HepG2 (cell line): ENCODE measurements around the gene ARAP1. TPM values are rescaled to one million over a fixed set of nuclear protein-coding genes. Genes with fewer than 3 reads are reported as not detected.

Source experiments
- CBFB ChIP-seq: sonication (generic); formaldehyde crosslinking; IDR thresholded peaks from 2 replicates; pipeline ENCODE4 v1.4.0; 2020; ENCODE audit warnings: missing genetic modification reagents
- ELF3 ChIP-seq: IDR thresholded peaks from 2 replicates; pipeline ENCODE4 v1.6.1; 2016; ENCODE audit warnings: missing genetic modification reagents, missing compliant biosample characterization
- ESRRA ChIP-seq: sonication (generic); formaldehyde crosslinking; IDR thresholded peaks from 2 replicates; pipeline ENCODE4 v1.5.1; 2020; ENCODE audit warnings: mild to moderate bottlenecking, low read depth, missing genetic modification reagents
- HES4 ChIP-seq: sonication (generic); formaldehyde crosslinking; IDR thresholded peaks from 2 replicates; pipeline ENCODE4 v1.9.0; 2021; ENCODE audit warnings: mild to moderate bottlenecking, missing genetic modification reagents, borderline replicate concordance
- HOXA3 ChIP-seq: sonication (generic); formaldehyde crosslinking; IDR thresholded peaks from 2 replicates; pipeline ENCODE4 v1.5.0; 2020; ENCODE audit warnings: missing genetic modification reagents
- MAX ChIP-seq: IDR thresholded peaks from 2 replicates; pipeline ENCODE4 v1.6.1; 2012; ENCODE audit warnings: inconsistent platforms
- MIXL1 ChIP-seq: IDR thresholded peaks from 2 replicates; pipeline ENCODE4 v1.6.1; 2016
- NR0B2 ChIP-seq: sonication (generic); formaldehyde crosslinking; IDR thresholded peaks from 2 replicates; pipeline ENCODE4 v1.4.0; 2020; ENCODE audit warnings: mild to moderate bottlenecking, missing genetic modification reagents
- PHB2 ChIP-seq: fragments of 450-650 bp; IDR thresholded peaks from 2 replicates; pipeline ENCODE4 v1.6.1; 2018; ENCODE audit not compliant: partially characterized antibody
- SOX13 ChIP-seq, 3 experiments: fragments of 450-650 bp in 1 of 3; sonication (generic) in 1 of 3; formaldehyde crosslinking in 1 of 3; IDR thresholded peaks in 2 of 3; conservative IDR thresholded peaks in 1 of 3; 2 replicates each; pipeline versions ENCODE4 v1.5.0 to v1.6.1; 2016 to 2020; ENCODE audit warnings: antibody characterized with exemption in 1 of 3, mild to moderate bottlenecking in 1 of 3, missing compliant biosample characterization in 1 of 3, missing genetic modification reagents in 1 of 3, moderate library complexity in 1 of 3
- SP1 ChIP-seq, 2 experiments: fragments of 450-650 bp in 1 of 2; sonication (generic) in 1 of 2; formaldehyde crosslinking in 1 of 2; IDR thresholded peaks; 2 replicates each; pipeline versions ENCODE4 v1.4.0 to v1.6.1; 2016 to 2020; ENCODE audit warnings: missing genetic modification reagents in 1 of 2
- ZBTB2 ChIP-seq: sonication (generic); formaldehyde crosslinking; IDR thresholded peaks from 2 replicates; pipeline ENCODE4 v1.8.0; 2022; ENCODE audit warnings: low read depth, missing genetic modification reagents
- ZBTB3 ChIP-seq: sonication (generic); formaldehyde crosslinking; IDR thresholded peaks from 2 replicates; pipeline ENCODE4 v1.4.0; 2020; ENCODE audit warnings: low read depth, mild to moderate bottlenecking, moderate library complexity, missing genetic modification reagents, borderline replicate concordance
- ZNF235 ChIP-seq: sonication (generic); formaldehyde crosslinking; IDR thresholded peaks from 2 replicates; pipeline ENCODE4 v1.8.1; 2023; ENCODE audit warnings: mild to moderate bottlenecking, missing genetic modification reagents, borderline replicate concordance
- ZNF75D ChIP-seq: sonication (generic); formaldehyde crosslinking; IDR thresholded peaks from 2 replicates; pipeline ENCODE4 v1.8.1; 2023; ENCODE audit warnings: missing genetic modification reagents, mild to moderate bottlenecking, borderline replicate concordance
- polyA plus RNA-seq, 8 experiments: library from polyadenylated mRNA; depleted of rRNA in 3 of 8; stranded (reverse) in 7 of 8; unstranded in 1 of 8; fragments of >200 nt; fragmentation: Illumina TruSeq in 4 of 8; extraction: Trizol in 4 of 8; gene quantifications; 2 replicates each; pipeline versions ENCODE4 v1.2.1 to v1.2.3, GENCODE V29; 2011 to 2016; ENCODE audit warnings: low read depth in 4 of 8, missing spikeins in 1 of 8, mixed read lengths in 1 of 8; ENCODE audit not compliant: insufficient read depth in 1 of 8
- total RNA-seq, 5 experiments: library from RNA; depleted of rRNA; stranded (reverse); fragments of >200 nt; fragmentation: Illumina TruSeq; extraction: Trizol; gene quantifications; 2 replicates each; pipeline ENCODE4 v1.2.3, GENCODE V29; 2016; ENCODE audit warnings: low read depth in 1 of 5
- TF ChIP-seq, protein P1 (sequence below): sonication (generic); formaldehyde crosslinking; IDR thresholded peaks from 2 replicates; pipeline ENCODE4 v1.4.0; 2020; ENCODE audit warnings: missing genetic modification reagents
- TF ChIP-seq, protein P2 (sequence below): sonication (generic); formaldehyde crosslinking; IDR thresholded peaks from 2 replicates; pipeline ENCODE4 v1.5.0; 2020; ENCODE audit warnings: mild to moderate bottlenecking, missing genetic modification reagents, moderate library complexity
- TF ChIP-seq, protein P3 (sequence below): sonication (generic); formaldehyde crosslinking; IDR thresholded peaks from 2 replicates; pipeline ENCODE4 v1.5.0; 2020; ENCODE audit warnings: missing genetic modification reagents
- TF ChIP-seq, protein P4 (sequence below): sonication (generic); formaldehyde crosslinking; IDR thresholded peaks from 2 replicates; pipeline ENCODE4 v1.8.0; 2022; ENCODE audit warnings: mild to moderate bottlenecking, missing genetic modification reagents, borderline replicate concordance

The ARAP1 gene
- total and polyA plus RNA-seq, 2 of the 13 experiments (the other 11 are each of a cell fraction or from before 2014, with no cell fraction given), result 43.2 to 55.5 TPM

GRCh38 chr11:72787216-72788104, 35.3 kb upstream of the ARAP1 start (continued):
- TF ChIP-seq NR0B2 (CRISPR knock-in tag) (no peak), MIXL1 (CRISPR knock-in tag) (peak; percentile 27; the same call in 1 of the 2 replicates), SOX13 (IDR thresholded peaks at IDR 0.05) (no peak), SOX13 (CRISPR knock-in tag; conservative IDR thresholded peaks at IDR 0.05 in 1 of 2, IDR thresholded peaks at IDR 0.05 in 1 of 2) (peak in 1 of 2 experiments; percentile 25; a peak in 1 of 4 replicates), CBFB (CRISPR knock-in tag) (0 out of 2 replicates have a peak, but pooled peaks have one; percentile 41), ZBTB3 (CRISPR knock-in tag) (0 out of 2 replicates have a peak, but pooled peaks have one; percentile 63), PHB2 (no peak), MAX (no peak), ESRRA (peak; percentile 69; the same call in 1 of the 2 replicates), HES4 (CRISPR knock-in tag) (0 out of 2 replicates have a peak, but pooled peaks have one; percentile 27), ZNF75D (CRISPR knock-in tag) (no peak), HOXA3 (CRISPR knock-in tag) (peak; percentile 16; the same call in 1 of the 2 replicates), SP1 (IDR thresholded peaks at IDR 0.05) (no peak), SP1 (CRISPR knock-in tag; IDR thresholded peaks at IDR 0.05) (no peak), ELF3 (peak; percentile 66), ZBTB2 (no peak), ZNF235 (no peak)
- TF ChIP-seq, protein P1, sequence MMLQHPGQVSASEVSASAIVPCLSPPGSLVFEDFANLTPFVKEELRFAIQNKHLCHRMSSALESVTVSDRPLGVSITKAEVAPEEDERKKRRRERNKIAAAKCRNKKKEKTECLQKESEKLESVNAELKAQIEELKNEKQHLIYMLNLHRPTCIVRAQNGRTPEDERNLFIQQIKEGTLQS (CRISPR knock-in tag), result no peak
- TF ChIP-seq, protein P2, sequence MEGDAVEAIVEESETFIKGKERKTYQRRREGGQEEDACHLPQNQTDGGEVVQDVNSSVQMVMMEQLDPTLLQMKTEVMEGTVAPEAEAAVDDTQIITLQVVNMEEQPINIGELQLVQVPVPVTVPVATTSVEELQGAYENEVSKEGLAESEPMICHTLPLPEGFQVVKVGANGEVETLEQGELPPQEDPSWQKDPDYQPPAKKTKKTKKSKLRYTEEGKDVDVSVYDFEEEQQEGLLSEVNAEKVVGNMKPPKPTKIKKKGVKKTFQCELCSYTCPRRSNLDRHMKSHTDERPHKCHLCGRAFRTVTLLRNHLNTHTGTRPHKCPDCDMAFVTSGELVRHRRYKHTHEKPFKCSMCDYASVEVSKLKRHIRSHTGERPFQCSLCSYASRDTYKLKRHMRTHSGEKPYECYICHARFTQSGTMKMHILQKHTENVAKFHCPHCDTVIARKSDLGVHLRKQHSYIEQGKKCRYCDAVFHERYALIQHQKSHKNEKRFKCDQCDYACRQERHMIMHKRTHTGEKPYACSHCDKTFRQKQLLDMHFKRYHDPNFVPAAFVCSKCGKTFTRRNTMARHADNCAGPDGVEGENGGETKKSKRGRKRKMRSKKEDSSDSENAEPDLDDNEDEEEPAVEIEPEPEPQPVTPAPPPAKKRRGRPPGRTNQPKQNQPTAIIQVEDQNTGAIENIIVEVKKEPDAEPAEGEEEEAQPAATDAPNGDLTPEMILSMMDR (CRISPR knock-in tag), result peak; percentile 52
- TF ChIP-seq, protein P3, sequence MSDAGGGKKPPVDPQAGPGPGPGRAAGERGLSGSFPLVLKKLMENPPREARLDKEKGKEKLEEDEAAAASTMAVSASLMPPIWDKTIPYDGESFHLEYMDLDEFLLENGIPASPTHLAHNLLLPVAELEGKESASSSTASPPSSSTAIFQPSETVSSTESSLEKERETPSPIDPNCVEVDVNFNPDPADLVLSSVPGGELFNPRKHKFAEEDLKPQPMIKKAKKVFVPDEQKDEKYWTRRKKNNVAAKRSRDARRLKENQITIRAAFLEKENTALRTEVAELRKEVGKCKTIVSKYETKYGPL, result no peak
- TF ChIP-seq, protein P4, sequence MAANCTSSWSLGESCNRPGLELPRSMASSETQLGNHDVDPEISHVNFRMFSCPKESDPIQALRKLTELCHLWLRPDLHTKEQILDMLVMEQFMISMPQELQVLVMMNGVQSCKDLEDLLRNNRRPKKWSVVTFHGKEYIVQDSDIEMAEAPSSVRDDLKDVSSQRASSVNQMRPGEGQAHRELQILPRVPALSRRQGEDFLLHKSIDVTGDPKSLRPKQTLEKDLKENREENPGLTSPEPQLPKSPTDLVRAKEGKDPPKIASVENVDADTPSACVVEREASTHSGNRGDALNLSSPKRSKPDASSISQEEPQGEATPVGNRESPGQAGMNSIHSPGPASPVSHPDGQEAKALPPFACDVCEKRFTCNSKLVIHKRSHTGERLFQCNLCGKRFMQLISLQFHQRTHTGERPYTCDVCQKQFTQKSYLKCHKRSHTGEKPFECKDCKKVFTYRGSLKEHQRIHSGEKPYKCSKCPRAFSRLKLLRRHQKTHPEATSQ (CRISPR knock-in tag), result no peak
